SJSA1 (cell line): Measurements from ENCODE around the gene BLCAP. TPM values are rescaled to one million over a fixed set of nuclear protein-coding genes. Genes with fewer than 3 reads are reported as not detected.

Source experiments
- DNase-seq, 2 experiments: peaks; one replicate each; pipeline ENCODE4 v3.0.0-alpha.2; 2015 to 2020; ENCODE audit warnings: low spot score in 2 of 2, low read depth in 1 of 2
- H3K27ac ChIP-seq: fragments of 250-450 bp; sonication (Bioruptor Pico); 2 replicates; pipeline ENCODE4 v1.5.1; 2020; ENCODE audit warnings: mild to moderate bottlenecking, moderate library complexity
- H3K27me3 ChIP-seq: fragments of 250-450 bp; sonication (Bioruptor Pico); replicated peaks from 2 replicates; pipeline ENCODE4 v1.5.1; 2020; ENCODE audit warnings: mild to moderate bottlenecking, moderate library complexity
- H3K36me3 ChIP-seq: fragments of 250-450 bp; sonication (Bioruptor Pico); 2 replicates; pipeline ENCODE4 v1.5.1; 2020; ENCODE audit warnings: mild to moderate bottlenecking
- H3K4me1 ChIP-seq: fragments of 250-450 bp; sonication (Bioruptor Pico); replicated peaks from 2 replicates; pipeline ENCODE4 v1.6.1; 2021; ENCODE audit warnings: mild to moderate bottlenecking
- H3K4me3 ChIP-seq: fragments of 250-450 bp; sonication (Bioruptor Pico); 2 replicates; pipeline ENCODE4 v1.5.1; 2020; ENCODE audit warnings: mild to moderate bottlenecking
- H3K9me3 ChIP-seq: fragments of 250-450 bp; sonication (Bioruptor Pico); replicated peaks from 2 replicates; pipeline ENCODE4 v1.5.1; 2020; ENCODE audit warnings: mild to moderate bottlenecking
- total RNA-seq: library from RNA; depleted of rRNA; stranded (reverse); fragments of >200 nt; shearing (Covaris generic); gene quantifications from 2 replicates; pipeline ENCODE4 v1.2.3, GENCODE V29; 2014

Gene BLCAP
- total RNA-seq, 1 experiment from 2014 or later: 102 TPM

DNA sequence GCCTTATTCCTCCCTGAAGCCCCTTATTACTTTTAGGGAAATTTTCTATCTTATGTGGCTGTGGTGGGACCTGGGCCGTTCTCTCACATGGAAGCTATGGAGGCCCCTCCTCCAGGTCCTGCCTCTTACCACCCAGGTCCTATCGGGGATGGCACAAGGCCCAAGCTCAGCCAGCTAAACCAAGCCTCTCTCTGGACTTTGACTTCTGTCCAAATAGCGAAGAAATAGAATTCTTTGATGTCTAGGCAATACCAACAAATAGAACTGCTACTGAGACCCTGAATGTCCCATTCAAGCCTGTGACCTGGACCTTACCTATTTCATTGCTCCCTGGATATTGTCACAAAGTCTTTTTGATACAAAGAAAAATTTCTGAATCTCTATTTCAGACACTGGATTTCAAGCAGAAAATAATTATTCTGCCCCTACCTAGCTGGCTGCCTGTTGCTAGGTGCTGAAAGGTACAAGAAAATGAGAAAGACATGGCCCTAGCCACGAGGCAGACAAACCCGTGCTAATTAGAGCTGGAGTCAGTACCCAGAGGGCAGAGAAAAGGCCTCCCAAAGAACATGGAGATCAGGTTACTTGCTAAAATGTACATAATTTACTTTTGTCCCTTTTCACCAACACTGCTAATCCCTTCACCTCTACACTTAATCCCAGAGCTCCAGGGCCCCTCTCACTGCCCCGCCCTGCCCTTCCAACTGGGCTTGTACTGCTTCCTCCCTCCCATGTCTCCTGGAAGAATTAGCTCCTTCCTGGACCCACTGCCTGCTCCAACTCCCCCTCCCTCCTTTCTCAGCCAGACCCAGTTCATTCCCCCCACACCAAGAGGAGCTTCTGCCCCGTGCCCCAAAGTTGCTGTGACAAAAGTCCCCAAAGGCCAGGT, 22.2 kb downstream of the BLCAP start:
- H3K27me3 ChIP-seq: no peaks in the 10 kb centered on the region
- H3K27ac ChIP-seq: no peak overlapping the region
- H3K4me1 ChIP-seq: peaks cover 2% of the 10 kb centered on the region
- no peak for DNase-seq
- no peaks in the 10 kb centered on the region for H3K9me3 ChIP-seq
- no peak overlapping the region for H3K4me3 ChIP-seq
- peaks cover 46% of the 10 kb centered on the region for H3K36me3 ChIP-seq

DNA sequence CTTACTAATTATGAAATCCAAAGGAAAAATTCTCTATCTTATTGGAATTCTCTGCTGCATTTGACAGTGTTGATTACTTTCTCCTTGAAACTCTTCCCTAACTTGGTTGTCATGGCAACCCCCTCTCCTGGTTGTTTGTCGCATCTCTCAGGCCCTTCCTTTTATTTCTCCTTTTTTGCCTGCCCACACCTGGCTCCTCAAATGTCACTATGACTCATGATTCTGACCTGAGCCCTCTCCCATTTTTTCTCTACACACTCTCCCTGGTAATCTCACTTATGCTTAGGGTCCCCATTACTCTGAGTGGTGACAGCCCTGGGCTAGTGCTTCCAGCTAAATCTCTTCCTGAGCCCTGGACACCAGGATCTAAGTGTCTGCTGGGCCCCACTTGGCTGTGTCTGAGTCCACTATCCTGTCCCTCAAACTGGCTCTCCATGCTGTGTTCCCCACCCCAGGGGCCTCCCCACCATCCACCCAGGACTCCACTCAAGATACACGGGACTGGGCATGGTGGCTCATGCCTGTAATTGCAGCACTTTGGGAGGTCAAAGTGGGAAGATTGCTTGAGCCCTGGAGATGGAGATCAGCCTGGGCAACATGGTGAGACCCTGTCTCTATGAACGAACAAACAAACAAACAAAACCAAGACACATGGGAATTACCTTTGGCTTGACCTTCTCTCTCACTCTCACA, 23.1 kb downstream of the BLCAP start:
- Histone ChIP-seq H3K27ac (no peak overlapping the region), H3K4me3 (no peak overlapping the region), H3K27me3 (no peaks in the 10 kb centered on the region), H3K9me3 (no peaks in the 10 kb centered on the region), H3K4me1 (no peaks in the 10 kb centered on the region), H3K36me3 (peaks cover 38% of the 10 kb centered on the region)
- no peak for DNase-seq

DNA sequence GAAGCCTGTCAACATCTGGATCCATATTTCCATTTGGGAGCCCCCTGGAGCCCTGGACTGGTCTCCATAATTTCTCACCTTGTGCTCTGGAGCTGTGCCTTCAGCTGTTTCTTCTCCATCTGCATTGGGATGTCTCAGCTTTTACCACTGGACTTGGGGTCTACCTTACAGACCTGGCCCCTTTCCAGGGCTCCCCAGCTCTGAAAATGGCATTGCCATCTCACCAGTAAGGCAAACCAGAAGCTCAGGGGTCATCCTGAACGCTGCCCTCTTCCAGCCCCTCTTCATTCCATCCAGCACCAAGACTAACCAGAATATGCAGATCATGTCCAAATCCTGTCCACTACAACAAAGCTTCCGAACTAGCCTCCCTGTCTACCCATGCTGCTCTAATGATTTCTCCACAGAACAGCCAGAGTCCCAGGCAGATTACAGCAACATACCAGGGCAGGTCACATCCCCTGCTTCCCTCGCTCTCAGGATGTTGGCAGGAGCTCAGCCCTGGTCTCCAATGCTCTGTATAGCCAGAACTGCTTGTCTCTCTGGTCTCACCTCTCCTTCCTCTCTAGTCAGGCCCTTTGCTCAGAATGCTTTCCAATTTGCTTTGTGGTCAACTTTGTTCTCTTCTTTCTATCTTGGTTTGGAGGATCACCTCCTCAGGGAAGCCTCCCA, 24.3 kb downstream of the BLCAP start:
- no peaks in the 10 kb centered on the region for H3K9me3 ChIP-seq
- peaks cover 4% of the 10 kb centered on the region; the same call in 1 of the 2 replicates for H3K4me1 ChIP-seq
- H3K27ac ChIP-seq: no peak overlapping the region
- no peak overlapping the region for H3K4me3 ChIP-seq
- no peak for DNase-seq
- no peaks in the 10 kb centered on the region for H3K27me3 ChIP-seq
- peaks cover 27% of the 10 kb centered on the region for H3K36me3 ChIP-seq

DNA sequence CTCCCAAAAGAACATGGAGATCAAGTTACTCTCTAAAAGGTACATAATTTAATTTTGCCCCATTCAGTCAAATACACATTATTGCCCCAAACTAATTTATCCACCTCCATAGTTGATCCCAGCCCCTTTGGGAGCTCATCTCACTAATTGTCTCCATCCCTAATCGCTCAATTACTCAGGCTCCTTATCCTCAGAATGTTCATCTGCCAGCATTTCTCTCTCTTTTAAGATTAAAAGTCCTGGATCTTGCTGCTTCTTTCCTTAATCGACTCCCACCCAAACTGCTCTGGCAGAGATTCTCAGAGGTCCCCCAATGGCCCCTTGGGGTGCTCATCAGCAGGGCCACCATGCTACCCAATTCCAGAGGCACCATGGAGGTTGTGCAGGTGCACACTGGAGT, 25.0 kb downstream of the BLCAP start:
- Histone ChIP-seq H3K9me3 (no peaks in the 10 kb centered on the region), H3K27ac (no peak overlapping the region), H3K27me3 (no peaks in the 10 kb centered on the region), H3K4me3 (no peak overlapping the region), H3K36me3 (peaks cover 19% of the 10 kb centered on the region), H3K4me1 (peaks cover 8% of the 10 kb centered on the region; the same call in 1 of the 2 replicates)
- no peak for DNase-seq

DNA sequence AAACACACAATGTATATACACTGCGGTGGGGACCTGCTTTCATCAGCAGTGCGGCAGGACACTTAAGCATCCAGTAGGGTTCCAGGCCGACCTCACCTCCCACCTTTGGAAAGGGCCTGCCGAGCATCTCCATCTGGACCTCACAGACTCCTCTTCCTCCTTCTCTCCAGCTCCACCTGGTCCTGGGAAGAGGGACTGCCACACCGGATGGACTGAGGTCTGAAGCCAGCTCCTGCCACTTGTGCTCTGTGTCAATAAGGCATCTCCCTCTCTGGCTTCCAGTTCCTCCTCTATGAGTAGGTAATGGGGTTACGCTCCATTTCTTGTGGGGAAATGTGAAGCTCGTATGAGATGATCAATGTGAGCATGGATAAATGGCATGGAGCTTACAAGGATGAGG, 25.7 kb downstream of the BLCAP start:
- H3K36me3 ChIP-seq: peaks cover 12% of the 10 kb centered on the region
- no peak overlapping the region for H3K4me3 ChIP-seq
- DNase-seq: no peak
- H3K9me3 ChIP-seq: no peaks in the 10 kb centered on the region
- H3K27me3 ChIP-seq: no peaks in the 10 kb centered on the region
- peaks cover 8% of the 10 kb centered on the region; the same call in 1 of the 2 replicates for H3K4me1 ChIP-seq
- no peak overlapping the region for H3K27ac ChIP-seq

DNA sequence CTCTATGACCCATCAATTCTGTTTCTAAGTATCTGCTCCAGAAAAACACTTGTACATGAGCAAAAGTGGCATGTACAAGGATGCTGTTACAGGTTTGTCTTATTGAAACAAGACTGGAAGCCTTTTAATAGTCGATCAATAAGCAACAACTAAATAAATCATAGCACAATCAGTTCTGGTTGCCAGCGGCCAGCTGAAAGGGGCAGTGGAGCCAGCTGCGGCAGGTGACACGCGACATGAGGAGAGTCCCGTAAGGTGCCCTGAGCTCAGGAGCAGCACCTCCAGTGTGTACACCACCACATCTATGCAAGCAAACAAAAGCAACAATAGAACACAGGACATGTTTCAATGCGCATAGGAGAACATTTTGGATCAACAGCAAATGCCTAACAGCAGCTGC, 27.4 kb downstream of the BLCAP start:
- H3K4me3 ChIP-seq: no peak overlapping the region

DNA sequence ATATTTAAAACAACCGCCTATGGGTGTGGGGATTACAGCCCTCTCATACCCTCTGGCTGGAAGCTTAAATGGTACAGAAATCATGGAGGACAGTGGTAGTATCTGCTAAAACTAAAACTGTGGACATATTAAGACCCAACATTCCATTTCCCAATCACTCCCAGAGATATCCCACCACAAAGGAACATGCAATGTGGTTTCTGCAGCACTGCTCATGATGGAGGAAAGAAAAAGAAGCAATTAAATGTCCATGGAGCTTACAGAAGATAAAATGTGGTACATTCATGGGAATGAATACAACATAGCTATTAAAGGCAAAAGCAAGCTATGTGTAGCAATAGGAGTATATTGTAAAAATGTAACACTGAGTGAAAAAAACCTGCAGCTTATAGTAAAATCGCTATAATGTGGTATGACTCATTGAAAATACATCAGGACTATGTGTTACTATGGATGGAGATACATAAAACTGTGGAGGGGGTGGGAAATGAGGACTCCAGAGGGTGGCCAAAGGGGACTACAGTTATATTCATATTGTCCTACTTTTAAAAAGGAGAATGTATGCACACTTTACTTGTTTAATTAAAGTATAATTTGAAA, 29.5 kb downstream of the BLCAP start:
- H3K4me1 ChIP-seq: peaks cover 8% of the 10 kb centered on the region; the same call in 1 of the 2 replicates
- no peak for DNase-seq
- no peaks in the 10 kb centered on the region for H3K9me3 ChIP-seq
- no peak overlapping the region for H3K27ac ChIP-seq
- no peaks in the 10 kb centered on the region for H3K27me3 ChIP-seq
- H3K4me3 ChIP-seq: no peak overlapping the region
- H3K36me3 ChIP-seq: peaks cover 6% of the 10 kb centered on the region

More for the DNA sequence above, 27.4 kb downstream of the BLCAP start:
- H3K27me3 ChIP-seq: no peaks in the 10 kb centered on the region
- peaks cover 8% of the 10 kb centered on the region; the same call in 1 of the 2 replicates for H3K4me1 ChIP-seq
- DNase-seq: no peak
- peaks cover 6% of the 10 kb centered on the region for H3K36me3 ChIP-seq
- H3K9me3 ChIP-seq: no peaks in the 10 kb centered on the region
- H3K27ac ChIP-seq: no peak overlapping the region

DNA sequence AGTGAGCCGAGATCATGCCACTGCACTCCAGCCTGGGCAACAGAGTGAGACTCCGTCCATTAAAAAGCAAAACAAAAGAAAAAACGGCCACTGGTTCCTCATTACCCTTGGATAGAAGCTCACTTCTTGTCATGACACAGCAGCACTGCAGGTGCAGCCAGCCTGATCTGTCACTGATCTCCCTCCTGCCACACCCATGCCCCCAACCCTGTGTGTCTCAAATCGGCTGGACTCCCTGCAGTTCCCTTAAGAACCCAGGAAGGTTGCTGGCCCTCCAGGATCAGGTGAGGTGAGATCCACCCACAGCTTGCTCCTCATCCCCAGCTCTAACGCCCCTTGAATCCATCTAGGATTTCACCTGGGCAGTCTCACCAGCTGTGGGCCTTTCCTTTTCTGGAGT, 32.9 kb downstream of the BLCAP start:
- H3K4me3 ChIP-seq: no peak overlapping the region
- 0 out of 2 replicates have a peak, but pooled peaks cover 2% of the 10 kb centered on the region for H3K9me3 ChIP-seq
- H3K27me3 ChIP-seq: no peaks in the 10 kb centered on the region
- no peak for DNase-seq
- H3K27ac ChIP-seq: no peak overlapping the region
- H3K4me1 ChIP-seq: peaks cover 8% of the 10 kb centered on the region; the same call in 1 of the 2 replicates
- H3K36me3 ChIP-seq: peaks cover 7% of the 10 kb centered on the region; the same call in 1 of the 2 replicates

DNA sequence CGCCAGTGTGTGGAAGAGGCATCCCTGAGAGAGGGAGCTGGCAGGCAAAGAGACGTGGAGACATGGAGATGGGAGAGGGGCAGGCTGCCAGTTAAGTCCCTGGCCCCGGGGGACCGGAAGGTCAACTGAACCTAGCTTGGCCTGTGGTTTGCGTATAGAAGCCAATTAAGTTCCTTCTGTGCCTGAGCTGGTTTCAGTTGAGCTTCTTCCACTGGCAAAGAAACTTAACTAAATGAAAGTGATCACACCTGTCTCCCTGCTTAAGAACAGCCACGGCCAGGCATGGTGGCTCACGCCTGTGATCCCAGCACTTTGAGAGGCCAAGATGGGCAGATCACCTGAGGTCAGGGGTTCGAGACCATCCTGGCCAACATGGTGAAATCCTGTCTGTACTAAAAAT, 33.4 kb downstream of the BLCAP start:
- Histone ChIP-seq H3K4me3 (no peak overlapping the region), H3K4me1 (peaks cover 8% of the 10 kb centered on the region; the same call in 1 of the 2 replicates), H3K9me3 (0 out of 2 replicates have a peak, but pooled peaks cover 2% of the 10 kb centered on the region), H3K27me3 (no peaks in the 10 kb centered on the region), H3K36me3 (peaks cover 7% of the 10 kb centered on the region; the same call in 1 of the 2 replicates), H3K27ac (no peak overlapping the region)
- DNase-seq: no peak

DNA sequence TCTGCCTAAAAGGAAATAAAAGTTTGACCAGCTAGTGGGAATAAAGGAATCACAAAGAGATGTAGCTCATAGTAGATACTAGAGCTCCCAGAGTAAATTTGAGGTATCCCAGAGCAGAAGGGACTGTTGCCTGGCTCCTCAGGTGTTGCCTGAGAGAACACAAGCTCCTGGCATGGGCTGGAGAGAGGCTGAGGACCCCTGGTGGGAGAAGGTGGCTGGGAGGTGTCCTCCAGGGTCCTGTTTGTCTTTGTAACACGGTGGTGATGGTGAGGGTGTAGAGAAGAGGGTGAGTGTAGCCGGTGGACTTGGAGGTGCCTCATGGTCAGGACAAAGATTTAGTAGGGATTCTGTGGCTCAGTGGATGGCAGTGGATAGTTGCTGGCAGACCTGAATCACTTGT, 34.7 kb downstream of the BLCAP start:
- Histone ChIP-seq H3K4me3 (no peak overlapping the region), H3K36me3 (peaks cover 7% of the 10 kb centered on the region; the same call in 1 of the 2 replicates), H3K9me3 (0 out of 2 replicates have a peak, but pooled peaks cover 2% of the 10 kb centered on the region), H3K27me3 (no peaks in the 10 kb centered on the region), H3K4me1 (no peaks in the 10 kb centered on the region), H3K27ac (no peak overlapping the region)
- no peak for DNase-seq

DNA sequence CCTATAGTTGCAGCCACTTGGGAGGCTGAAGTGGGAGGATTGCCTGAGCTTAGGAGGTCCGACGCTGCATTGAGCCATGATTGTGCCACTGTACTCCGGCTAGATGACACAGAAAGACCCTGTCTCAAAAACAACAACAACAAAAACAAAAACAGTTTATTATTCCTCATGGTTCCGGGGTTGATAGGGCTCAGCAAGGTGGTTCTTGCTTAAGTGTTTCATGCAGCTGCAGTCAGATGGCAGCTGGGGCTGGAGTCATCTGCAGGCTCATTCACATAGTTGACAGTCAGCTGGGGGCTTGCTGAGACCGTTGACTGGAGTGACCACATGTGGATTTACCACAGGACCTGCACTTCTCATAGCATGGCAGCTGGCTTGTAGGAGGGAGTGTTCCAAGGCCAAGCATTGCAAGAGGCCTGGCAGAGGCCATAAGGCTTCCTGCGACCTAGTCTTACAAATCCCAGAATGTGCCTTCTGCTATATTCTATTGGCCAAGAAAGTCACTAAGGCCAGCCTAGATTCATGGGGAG, 35.5 kb downstream of the BLCAP start:
- Histone ChIP-seq H3K36me3 (peaks cover 7% of the 10 kb centered on the region; the same call in 1 of the 2 replicates), H3K27me3 (no peaks in the 10 kb centered on the region), H3K9me3 (0 out of 2 replicates have a peak, but pooled peaks cover 2% of the 10 kb centered on the region), H3K4me1 (no peaks in the 10 kb centered on the region), H3K4me3 (no peak overlapping the region), H3K27ac (no peak overlapping the region)
- DNase-seq: no peak

DNA sequence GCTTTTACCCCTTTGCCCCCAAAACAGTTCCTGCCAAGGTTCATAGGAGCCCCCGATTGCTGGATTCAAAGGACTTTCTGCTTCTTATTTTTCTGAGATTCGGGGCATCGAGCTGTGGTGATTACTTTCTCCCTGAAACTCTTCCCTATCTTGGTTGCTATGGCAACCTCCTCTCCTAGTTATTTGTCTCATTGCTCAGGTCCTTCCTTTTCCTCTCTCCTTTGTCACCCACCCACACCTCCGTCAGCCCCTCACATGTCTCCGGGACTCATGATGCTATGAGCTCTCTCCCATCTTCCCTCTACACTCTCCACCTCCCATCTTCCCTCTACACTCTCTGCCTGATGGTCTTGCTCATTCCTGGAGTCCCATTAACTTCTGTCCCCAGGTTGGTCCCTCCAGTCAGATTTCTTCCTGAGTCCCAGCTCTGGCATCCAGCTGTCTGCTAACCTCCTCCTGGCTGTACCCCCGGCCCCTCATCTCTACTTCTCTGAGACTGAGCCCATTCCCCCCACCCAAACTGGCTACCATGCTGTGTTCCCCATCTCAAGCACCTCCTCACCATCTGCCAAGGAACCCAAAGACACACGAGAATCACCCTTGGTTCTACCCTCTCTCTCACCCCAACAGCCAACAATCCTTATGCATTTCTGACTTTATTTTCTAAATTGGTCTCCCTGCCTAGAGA, 36.9 kb downstream of the BLCAP start:
- no peaks in the 10 kb centered on the region for H3K27me3 ChIP-seq
- H3K4me3 ChIP-seq: no peak overlapping the region
- DNase-seq: no peak
- H3K4me1 ChIP-seq: no peaks in the 10 kb centered on the region
- H3K27ac ChIP-seq: no peak overlapping the region
- H3K36me3 ChIP-seq: peaks cover 7% of the 10 kb centered on the region; the same call in 1 of the 2 replicates
- 0 out of 2 replicates have a peak, but pooled peaks cover 2% of the 10 kb centered on the region for H3K9me3 ChIP-seq
